Uterus (tissue), 2 donors: ENCODE measurements around the gene SMAD3.

Experiments used
- CTCF ChIP-seq, 4 experiments: fragments of 200-600 bp in 2 of 4; fragments of 450-650 bp in 2 of 4; sonication (generic) in 2 of 4; IDR thresholded peaks; one replicate each; pipeline ENCODE4 v1.5.1; 2016 to 2019; ENCODE audit warnings: antibody characterized with exemption in 4 of 4, mild to moderate bottlenecking in 2 of 4, moderate library complexity in 1 of 4
- POLR2A ChIP-seq, 2 donors: fragments of 450-650 bp; IDR thresholded peaks; one replicate each; pipeline ENCODE4 v1.6.1; 2016; ENCODE audit warnings: antibody characterized with exemption in 2 of 2, mild to moderate bottlenecking in 1 of 2, moderate library complexity in 1 of 2

GRCh38 chr15:67194171-67195114 is 129.0 kb downstream of the SMAD3 start:
- TF ChIP-seq CTCF (IDR thresholded peaks at IDR 0.05) = no peak
- no peak for TF ChIP-seq POLR2A (IDR thresholded peaks at IDR 0.05)
